ENCODE results near the gene TRAM2.

DNA sequence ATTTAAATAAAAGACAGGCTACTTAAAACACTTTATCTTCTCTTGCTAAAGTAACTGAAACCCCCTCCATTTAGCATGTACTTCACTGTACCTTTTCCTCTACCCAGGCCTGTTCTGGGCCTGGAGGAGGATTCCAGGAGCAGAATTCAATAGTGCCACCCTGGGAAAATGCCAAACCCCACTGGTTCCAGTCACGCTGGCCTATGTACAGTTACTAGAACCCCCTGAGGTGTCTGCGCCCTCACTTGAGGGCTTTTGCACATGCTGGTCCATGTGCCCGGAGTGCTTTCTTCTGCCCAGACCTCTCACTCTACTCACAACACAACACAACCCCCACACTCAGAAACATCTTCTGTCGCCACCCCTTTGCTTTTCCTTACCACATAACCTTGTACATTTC lies 45.5 kb downstream of the TRAM2 start:
- TF ChIP-seq, protein P1, sequence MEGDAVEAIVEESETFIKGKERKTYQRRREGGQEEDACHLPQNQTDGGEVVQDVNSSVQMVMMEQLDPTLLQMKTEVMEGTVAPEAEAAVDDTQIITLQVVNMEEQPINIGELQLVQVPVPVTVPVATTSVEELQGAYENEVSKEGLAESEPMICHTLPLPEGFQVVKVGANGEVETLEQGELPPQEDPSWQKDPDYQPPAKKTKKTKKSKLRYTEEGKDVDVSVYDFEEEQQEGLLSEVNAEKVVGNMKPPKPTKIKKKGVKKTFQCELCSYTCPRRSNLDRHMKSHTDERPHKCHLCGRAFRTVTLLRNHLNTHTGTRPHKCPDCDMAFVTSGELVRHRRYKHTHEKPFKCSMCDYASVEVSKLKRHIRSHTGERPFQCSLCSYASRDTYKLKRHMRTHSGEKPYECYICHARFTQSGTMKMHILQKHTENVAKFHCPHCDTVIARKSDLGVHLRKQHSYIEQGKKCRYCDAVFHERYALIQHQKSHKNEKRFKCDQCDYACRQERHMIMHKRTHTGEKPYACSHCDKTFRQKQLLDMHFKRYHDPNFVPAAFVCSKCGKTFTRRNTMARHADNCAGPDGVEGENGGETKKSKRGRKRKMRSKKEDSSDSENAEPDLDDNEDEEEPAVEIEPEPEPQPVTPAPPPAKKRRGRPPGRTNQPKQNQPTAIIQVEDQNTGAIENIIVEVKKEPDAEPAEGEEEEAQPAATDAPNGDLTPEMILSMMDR (IDR thresholded peaks at IDR 0.05; ENCODE audit: low read depth, low read length, missing input control) = no peak
- TF ChIP-seq, protein P2, sequence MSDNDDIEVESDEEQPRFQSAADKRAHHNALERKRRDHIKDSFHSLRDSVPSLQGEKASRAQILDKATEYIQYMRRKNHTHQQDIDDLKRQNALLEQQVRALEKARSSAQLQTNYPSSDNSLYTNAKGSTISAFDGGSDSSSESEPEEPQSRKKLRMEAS (IDR thresholded peaks at IDR 0.05) = no peak
- TF ChIP-seq RAD21 (IDR thresholded peaks at IDR 0.05) = no peak
- TF ChIP-seq HNF4A (conservative IDR thresholded peaks at IDR 0.05) = no peak
- TF ChIP-seq TAF1 (conservative IDR thresholded peaks at IDR 0.05) = no peak
- TF ChIP-seq FOXA1 (IDR thresholded peaks at IDR 0.05) = no peak
- TF ChIP-seq, protein P3, sequence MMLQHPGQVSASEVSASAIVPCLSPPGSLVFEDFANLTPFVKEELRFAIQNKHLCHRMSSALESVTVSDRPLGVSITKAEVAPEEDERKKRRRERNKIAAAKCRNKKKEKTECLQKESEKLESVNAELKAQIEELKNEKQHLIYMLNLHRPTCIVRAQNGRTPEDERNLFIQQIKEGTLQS (IDR thresholded peaks at IDR 0.05) = no peak
- no peak for TF ChIP-seq YY1 (IDR thresholded peaks at IDR 0.05)
- no peak for TF ChIP-seq EGR1 (IDR thresholded peaks at IDR 0.05; ENCODE audit: low read depth in 2 of 2)
- TF ChIP-seq, protein P4, sequence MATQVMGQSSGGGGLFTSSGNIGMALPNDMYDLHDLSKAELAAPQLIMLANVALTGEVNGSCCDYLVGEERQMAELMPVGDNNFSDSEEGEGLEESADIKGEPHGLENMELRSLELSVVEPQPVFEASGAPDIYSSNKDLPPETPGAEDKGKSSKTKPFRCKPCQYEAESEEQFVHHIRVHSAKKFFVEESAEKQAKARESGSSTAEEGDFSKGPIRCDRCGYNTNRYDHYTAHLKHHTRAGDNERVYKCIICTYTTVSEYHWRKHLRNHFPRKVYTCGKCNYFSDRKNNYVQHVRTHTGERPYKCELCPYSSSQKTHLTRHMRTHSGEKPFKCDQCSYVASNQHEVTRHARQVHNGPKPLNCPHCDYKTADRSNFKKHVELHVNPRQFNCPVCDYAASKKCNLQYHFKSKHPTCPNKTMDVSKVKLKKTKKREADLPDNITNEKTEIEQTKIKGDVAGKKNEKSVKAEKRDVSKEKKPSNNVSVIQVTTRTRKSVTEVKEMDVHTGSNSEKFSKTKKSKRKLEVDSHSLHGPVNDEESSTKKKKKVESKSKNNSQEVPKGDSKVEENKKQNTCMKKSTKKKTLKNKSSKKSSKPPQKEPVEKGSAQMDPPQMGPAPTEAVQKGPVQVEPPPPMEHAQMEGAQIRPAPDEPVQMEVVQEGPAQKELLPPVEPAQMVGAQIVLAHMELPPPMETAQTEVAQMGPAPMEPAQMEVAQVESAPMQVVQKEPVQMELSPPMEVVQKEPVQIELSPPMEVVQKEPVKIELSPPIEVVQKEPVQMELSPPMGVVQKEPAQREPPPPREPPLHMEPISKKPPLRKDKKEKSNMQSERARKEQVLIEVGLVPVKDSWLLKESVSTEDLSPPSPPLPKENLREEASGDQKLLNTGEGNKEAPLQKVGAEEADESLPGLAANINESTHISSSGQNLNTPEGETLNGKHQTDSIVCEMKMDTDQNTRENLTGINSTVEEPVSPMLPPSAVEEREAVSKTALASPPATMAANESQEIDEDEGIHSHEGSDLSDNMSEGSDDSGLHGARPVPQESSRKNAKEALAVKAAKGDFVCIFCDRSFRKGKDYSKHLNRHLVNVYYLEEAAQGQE (IDR thresholded peaks at IDR 0.05) = no peak
- TF ChIP-seq GABPA (IDR thresholded peaks at IDR 0.05 in 1 of 2, conservative IDR thresholded peaks at IDR 0.05 in 1 of 2) = no peak
- no peak for TF ChIP-seq JUND (IDR thresholded peaks at IDR 0.05)

Measured in liver (tissue), 3 donors.